SU-DHL-6 (cell line): ENCODE data around the gene PRKAG3.

Source experiments
- CTCF ChIP-seq: fragments of 200-600 bp; sonication (generic); IDR thresholded peaks from one replicate; pipeline ENCODE4 v1.5.1; 2017; ENCODE audit warnings: antibody characterized with exemption, mild to moderate bottlenecking, low read length, moderate library complexity; ENCODE audit not compliant: insufficient read depth, poor library complexity, severe bottlenecking
- EZH2phosphoT487 ChIP-seq: fragments of 200-600 bp; sonication (generic), shearing (Covaris generic); conservative IDR thresholded peaks from 2 replicates; pipeline ENCODE4 v1.6.1; 2018; ENCODE audit warnings: mild to moderate bottlenecking, antibody characterized with exemption, low read length, moderate library complexity, mixed read lengths

DNA sequence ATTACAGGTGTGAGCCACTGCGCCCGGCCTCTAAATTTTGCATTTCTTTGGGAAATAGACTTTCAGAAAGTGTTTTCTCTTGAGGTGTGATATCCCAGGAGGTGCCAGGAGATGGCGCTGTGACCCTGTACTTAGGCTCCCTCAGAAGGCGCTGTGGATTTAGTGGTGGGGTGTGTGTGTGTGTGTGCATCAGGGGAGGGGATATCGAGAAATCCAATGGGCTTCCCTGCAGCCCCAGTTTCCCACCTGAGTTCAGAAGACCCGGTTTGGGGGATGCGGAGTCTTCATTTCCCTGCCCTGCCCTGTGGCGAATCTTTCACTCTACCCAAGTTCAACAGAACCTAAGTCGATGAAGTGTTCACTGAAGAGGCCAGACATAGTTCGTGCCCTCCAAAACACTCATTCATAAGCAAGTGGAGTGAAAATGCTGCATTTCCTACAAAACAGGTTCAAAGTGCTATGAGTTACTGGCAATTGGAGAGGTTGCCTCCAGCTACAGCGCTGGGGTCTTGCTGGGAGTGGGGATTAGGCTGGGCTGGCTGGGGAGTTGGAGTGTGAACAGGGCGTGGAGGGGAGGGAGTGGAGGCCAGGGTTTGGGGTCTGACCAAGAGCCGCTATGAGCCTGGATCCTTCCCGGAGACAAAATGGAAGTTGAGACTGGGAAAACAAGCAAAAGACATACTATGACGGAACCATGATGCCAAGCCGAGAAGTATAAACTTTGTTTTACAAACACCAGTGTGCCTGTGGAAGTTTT is 21.5 kb upstream of the PRKAG3 start:
- TF ChIP-seq CTCF: peak; percentile 77
- no peak for TF ChIP-seq EZH2phosphoT487
